HS-27A (cell line): Measurements from ENCODE around the gene LNPEP.

Experiments used
- DNase-seq: peaks from one replicate; pipeline ENCODE4 v3.0.0-alpha.2; 2012; ENCODE audit warnings: low read depth, missing footprints

LNPEP gene

DNA sequence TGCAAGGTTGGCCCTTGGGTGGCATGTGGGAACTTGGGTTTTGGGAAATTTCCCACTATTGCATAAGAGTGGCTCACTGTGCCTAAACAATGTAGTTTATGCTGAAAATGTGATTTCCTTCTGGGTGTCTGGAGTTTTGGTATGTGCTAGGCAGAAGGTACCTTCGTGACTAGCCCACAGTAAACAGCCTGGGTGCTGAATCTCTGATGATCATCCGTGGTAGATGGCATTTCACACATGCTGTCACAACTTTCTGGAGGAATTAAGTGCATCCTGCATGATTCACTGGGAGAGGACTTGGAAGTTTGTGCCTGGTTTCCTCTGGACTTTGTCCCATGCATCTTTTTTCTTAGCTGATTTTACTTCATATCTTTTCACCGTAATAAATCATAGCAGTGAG lies 64.5 kb downstream of the LNPEP start:
- DNase-seq = no peak

DNA sequence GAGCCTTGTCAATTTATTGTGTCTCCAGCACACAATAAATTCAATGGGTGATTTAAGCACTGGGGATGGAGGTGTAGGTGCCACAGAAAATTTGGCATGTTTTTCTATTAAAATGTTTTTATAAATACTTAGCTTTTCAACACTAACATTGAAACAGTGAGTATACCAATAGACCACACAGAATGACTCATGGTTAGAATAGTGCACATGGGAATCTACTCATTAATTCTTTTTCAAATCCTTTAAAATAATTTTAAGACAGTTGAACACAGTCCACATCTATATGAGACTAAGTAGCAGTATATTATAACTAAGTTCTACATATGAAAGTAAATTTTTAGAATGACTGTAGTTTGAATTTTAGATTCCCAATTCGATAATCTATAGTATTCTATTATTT lies 67.1 kb downstream of the LNPEP start:
- no peak for DNase-seq

DNA sequence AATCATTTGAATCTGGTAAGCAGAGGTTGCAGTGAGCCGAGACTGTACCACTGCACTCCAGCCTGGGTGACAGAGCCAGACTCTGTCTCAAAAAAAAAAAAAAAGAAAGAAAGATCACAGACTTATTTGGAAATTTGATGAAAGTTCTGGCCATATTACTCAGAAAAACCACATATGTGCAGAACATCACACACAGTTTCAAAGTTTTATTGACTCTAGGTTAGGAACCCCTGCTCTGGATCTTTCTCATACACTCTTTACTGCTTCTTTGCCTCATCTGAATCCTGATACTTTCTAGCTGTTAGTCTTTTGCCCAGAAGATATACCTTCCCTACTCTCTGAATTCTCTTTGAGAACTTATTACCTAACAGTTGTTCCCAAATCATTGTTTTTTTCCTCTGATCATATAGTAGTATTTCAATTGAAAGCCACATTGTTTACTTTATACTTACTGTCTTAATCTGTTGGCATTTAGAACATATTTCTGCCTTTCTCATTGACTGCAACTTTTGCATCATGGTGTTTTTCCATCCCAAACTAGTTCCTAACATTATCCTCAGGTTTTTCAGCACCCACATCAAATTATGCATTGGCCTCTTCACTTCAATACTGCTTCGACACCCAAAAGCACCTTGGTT lies 68.7 kb downstream of the LNPEP start:
- no peak for DNase-seq

DNA sequence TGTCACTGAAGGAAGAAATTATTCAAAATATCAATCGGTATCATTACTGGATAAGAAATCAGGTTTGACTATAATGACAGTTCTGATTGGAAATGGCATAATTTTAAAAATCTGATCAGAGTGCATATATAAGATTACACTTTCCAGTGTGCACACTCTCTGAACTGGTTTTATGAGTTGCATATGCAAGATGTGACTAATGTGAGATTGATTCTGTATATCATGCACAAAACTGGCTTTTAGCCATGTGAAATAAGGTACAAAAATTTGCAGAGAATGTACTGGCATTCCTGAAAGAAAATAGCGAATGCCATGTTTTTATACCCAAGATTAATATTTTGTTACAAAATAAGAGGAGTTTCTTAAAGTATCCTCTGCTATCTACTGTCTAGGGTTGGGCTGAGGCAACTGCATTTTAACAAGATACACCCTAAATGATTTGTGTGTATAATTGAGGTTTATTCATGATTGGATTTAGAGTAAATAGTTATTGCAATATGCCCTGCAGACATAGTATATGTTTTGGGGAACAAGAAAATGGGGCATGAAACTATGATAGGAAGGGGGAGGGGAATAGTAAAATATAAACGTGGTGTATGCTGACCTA lies 70.7 kb downstream of the LNPEP start:
- no peak for DNase-seq

DNA sequence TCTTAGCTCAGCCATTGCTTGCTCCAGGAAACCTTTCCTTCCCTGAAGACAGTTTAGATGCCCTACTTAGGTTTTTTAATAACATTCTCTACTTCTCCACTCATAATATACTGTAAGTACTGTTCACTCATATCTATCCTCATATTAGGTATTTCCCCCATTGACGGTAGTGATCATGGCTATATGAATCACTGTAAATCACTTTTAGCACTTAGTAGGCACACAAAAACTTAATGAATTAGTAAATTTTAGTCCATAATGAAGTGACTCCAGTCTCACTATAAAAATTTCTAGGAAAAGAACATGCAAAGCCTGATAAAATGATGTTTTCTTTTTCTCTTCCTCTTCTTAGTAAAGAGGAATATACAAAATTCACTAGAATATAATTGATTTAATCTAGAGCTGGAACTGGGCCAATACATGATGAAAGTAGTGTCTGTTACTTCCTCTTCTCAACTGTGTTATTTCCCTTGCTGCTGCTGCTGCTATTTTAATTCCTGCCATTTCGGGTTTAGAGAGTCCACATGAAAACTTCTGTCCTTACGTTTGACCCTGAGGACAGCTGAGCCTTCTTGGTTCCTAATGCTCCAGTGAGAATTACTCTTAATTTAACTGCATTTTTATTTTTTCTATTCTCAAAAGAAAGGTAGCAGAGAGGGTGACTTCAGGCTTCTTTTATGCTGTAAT lies 73.5 kb downstream of the LNPEP start:
- no peak for DNase-seq

DNA sequence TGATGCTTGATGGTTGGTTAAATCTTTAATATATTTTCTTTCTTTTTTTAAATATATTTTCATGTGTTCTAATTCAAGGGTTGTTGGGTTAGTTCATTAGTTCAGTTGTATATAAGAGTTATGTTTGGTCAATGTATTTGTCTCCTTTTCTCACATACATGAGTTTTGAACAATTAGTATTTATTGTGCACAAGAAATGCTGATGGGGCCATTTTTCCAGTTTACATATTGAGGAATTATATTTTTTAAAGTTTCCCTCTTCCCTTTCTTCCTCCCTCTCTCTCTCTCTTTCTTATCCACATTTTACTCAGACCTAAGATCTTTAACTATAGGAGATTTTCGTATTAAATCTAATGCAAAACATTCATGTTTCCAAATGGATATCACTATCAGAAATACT lies 74.0 kb downstream of the LNPEP start:
- no peak for DNase-seq

DNA sequence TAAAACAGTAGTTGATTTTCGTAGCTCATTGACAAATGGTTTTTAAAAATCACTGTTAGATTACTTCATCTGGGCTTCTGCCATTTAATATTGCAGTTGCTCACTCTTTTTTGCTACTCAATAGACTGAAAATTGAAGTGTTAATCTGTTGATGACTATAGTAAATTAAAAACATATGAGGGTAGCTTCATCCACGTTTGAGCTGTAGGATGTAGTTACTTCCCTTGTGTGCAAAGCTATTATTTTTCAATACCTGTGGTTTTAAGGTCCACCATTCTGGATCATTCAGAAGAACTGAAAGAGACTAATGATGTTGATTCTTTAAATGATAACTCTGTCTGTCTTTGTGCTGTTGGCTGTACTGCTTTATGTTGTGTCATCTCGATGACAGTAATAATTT lies 74.7 kb downstream of the LNPEP start:
- no peak for DNase-seq

DNA sequence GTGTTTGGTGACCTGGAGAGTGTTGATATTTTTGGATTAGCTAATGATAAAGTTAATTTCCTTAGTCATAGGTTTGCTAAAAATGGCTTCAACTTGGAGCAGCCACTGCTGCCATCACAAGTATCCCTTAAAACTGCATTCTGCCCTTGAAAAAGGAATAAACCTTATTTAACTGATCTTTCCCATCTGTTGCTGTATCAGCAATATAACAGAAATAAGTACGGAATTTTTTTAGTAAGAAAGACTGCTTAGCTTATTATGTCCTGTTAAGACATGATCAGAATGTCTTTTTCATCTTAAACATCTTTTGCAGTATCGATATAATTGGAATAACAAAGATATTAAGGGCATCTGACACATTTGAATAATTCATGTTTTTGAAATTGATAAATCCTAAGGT lies 75.7 kb downstream of the LNPEP start:
- DNase-seq = no peak

DNA sequence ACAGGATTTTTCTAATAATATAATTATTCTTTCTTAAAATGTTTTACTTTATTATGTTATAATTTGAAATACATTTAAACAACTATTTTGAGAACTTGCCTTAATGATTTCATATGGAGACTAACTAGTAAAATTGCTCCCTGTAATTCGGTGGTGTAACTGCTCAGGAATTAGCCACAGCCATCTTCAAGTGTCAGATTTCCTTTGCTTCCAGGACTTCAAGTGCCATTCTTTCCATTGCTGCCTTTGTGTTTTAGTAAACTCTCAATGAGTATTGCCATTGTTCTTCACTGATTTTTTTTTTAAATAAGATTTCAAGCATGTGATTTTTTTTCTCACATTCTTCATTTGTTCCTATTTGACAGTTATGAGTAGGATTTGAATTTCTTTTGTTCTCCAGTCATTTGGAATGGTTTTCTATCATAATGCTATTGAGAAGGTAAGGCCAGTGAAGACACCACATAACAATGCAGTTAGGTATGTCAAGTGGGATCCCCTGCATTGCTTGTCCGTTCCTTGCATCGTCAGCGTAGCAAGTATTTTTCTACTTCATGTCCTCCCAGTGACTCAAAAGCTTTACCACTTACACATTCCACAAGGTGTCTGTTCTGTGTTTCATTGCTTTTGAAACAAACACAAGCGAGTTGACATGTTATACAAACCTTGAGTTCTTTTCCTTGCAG lies 83.7 kb downstream of the LNPEP start:
- DNase-seq = no peak

DNA sequence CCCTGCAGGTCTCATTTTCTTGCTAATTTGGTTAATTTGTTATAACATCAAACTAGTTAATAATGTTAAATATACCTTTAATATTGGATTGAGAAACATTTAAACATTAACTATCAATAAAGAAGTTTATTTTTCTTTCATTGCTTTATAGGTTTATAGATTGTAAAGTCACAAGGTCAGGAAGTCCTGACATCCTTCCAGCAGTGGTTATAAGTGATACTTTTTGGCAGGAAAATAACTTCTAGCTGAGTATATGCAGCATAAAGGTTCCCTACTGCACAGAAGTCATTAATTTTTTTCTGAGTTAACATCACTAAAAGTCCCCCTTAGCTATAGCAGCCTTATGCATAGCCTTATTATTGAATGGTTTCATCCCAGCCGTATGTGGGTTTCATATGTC lies 85.5 kb downstream of the LNPEP start:
- DNase-seq = no peak

DNA sequence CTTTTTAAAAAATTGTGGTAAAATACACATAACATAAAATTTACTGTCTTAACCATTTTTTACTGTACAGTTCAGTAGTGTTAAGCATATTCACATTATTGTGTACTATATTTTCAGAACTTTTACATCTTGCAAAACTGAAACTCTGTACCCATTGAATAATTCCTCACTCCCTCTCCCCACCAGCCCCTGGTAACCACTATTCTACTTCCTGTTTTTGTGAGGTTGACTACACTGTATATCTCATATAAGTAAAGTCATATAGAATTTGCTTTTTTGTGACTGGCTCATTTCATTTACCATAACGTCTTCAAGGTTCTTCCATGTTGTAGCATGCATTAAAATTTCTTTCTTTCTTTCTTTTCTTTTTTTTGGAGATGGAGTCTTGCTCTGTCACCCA lies 87.0 kb downstream of the LNPEP start:
- no peak for DNase-seq

DNA sequence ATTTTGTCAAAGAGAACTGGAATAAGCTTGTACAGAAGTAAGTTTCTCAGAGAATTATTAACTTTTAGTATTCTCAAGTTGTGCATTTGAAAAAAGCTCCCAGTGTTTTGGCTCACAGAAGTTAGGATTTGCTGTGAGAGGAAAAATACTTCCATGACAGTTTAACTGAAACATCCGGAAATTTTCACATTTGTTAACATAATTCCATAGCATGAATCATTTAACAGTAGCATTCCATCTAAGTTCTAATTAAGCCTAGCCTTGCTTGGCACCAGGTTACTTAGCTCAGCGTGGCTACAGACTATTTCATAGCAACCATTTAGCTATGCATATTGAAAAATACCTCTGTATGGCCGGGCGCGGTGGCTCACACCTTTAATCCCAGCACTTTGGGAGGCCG lies 90.8 kb downstream of the LNPEP start:
- no peak for DNase-seq

DNA sequence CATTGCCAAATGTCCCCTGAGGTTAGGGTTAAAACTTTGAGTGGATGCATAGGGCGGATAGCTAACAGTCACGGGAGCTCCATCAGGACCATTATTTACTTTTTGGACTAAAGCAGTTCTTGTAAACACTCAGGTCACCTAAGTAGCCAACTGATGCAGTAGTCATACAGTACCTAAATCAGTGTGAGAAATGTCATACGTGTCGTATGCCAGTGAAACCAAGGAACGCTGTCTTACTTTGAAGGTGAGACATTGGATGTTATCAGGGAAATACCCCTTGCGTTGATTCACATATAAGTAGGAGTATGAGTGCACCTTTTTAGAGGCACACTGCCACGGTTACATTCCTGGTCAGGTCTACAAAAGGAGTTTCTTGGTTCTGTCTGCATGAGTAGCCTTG lies 101.9 kb downstream of the LNPEP start:
- DNase-seq = no peak

DNA sequence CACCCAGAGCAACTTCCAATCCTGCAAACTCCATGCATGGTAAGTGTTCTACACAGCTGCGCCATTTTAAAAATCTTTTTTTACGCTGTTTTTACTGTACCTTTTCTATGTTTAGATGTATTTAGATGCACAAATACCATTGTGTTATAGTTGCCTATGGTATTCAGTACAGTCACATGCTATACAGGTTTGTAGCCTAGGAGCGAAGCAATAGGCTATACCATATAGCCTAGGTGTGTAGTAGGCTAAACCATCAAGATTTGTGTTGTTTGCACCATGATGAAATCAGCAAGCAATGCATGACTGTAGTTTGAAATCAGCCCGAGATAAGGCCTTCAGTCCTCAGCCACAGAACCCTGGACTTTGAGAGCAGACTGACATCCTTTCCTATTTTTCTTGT lies 105.4 kb downstream of the LNPEP start:
- DNase-seq = no peak

DNA sequence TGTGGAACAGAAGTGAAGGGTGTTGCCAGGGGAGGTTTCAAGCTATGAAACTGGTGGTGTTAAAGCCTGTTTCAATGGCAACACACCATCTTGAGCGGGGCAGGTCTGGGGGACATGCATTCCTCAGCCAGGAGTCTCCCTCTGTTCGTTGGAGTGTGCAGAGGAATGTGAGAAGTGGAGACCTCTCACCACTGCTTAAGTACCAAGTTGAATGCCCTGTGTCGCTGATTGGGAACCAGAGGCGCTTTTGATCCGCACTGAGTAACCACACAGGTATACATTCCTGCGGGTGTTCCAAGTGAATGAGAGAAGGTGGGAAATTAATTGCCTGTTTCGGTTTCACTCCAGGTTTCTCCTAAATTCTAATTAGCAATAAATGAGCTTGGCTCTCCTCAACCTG lies 107.1 kb downstream of the LNPEP start:
- no peak for DNase-seq

DNA sequence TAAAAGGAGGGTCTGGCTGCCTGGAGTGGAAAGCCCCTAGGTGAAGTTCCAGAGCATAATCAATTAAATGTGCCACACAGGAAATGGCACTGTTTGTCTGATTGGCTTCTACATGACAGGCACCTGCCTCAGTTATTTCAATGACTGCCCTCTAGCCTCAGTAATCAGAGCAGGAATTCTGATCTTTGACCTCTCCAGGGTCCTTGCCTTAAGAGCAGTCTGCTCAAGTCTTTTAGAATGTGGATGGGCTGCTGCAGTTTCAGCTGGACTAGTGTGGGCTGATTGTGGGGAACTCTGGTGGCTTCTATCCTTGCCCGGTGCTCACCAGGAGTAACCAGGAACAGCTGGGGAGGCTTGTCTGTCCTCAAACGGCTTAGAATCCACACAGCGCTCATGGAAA lies 107.6 kb downstream of the LNPEP start:
- no peak for DNase-seq

DNA sequence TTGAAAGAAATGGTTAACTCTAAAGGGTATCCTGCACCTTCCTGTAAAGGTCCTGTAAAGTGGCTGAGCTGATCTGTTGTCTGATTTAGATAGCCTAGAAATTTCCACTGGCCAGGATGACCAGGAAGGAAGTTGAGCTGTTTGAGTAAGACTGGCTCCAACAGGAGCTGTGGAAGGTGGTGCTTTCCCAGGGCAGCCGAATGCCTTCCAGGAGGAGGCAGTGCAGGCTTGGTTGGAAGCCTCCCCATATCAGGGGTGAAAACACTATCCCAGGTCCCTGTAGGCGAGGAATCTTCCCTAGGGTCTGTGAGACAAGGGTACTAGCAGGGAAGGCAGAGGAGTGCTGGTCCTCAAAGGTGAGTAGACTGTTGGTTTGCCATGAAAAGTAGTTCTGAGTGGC lies 108.2 kb downstream of the LNPEP start:
- no peak for DNase-seq

DNA sequence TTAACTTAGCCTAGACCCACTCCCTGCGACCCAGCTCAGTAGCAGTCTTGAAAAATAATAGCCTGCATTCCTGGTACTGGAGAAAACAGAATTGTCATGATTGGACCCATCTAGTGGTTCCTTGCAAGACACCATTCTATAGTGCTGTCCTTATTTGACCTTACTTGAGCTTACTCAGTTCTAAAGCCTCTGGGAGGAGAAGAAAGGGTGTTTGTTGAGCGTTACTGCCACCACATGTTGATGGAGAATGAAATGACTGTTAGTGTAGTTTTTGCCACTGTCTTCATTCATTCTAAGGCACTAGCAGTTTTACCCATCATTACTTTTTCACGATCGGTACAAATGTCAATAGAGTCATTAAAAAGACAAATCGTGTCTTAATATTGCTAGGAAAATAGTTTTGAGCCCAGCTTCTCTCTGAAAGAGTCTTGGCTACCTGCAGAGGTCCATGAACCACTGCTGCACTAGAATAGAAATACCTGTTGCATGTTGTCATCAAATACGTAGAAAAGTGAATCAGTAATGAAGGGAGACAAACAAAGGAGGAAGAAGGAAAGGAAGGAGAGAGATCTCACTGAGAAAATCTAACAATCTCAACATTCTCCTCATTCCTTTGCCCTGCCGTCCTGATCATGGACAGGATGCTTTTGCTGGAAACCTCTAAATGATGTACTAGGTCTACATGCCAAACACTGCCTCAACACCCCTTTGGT lies 110.5 kb downstream of the LNPEP start:
- no peak for DNase-seq

DNA sequence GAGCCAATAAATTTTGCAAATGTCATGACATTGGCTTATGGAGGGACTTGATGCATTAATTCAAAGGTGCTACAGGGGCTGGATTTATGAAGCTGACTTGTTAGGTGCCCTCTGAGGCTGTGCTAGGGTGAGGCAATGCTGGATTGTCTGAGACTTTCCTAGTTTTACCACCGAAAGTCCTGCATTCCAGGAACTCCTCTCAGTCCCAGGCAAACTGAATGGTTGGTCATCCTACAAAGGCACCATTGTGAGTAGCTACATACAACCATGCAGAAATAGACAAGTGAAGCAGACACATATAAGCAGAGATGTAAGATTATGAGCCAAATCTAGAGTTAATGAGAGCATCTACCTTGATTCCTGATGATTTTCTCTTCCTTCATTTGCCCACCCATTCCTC lies 111.2 kb downstream of the LNPEP start:
- DNase-seq = no peak

DNA sequence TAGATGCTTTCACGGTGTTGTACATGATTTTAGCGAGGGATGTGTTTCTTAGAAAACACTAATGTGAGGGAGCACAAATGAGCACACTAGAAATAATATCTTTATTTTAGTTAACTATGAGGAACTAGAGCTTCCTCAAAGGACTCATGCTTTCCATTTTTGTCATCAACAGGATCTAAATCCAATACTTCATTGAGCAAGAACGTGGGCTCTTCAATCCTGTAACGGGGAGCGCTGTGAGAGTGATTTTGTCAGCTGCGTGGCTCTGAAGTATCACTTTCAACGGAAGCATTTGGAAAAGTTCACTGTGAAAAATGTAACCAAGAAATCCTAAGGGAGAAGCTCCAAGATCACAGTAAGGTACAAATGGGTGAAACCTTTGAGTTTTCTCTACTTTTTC lies 113.3 kb downstream of the LNPEP start:
- DNase-seq = no peak

DNA sequence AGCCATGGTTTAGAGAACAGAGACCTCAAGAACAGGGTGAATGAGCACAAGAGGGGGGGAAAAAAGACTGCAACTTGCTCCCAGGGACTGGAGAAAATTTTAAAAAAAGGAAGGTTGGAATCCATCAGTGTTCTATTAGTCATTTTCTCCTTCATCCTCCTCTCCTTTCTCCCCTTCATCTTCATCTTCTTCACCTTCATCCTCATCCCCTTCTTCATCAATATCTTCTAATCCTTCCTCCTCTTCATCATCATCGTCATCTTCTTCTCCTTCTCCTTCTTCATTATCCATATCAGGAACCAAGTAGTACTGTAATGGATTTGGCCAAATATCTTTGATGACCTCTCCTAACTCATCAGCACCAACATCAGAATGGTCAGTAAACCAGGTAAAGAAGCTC lies 120.4 kb downstream of the LNPEP start:
- DNase-seq = no peak

DNA sequence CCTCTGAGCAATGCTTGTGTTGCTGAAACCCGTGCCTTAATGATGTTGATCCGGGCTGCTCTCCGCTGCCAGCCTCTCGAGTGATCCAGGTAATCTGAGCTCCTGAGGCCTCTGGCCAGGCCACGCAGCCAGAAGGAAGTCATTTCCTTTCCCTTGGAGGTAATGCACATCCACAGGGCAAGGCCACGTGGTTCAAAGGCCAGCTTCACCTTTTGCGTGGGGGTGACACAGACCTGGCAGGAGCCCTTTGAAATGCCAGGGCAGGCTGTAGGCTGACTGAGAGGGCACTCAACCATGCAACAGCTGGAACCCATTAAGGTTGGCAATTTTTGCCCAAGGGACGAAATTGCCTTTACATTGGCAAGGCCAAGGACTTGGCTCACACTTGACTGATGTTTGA lies 126.2 kb downstream of the LNPEP start:
- no peak for DNase-seq

DNA sequence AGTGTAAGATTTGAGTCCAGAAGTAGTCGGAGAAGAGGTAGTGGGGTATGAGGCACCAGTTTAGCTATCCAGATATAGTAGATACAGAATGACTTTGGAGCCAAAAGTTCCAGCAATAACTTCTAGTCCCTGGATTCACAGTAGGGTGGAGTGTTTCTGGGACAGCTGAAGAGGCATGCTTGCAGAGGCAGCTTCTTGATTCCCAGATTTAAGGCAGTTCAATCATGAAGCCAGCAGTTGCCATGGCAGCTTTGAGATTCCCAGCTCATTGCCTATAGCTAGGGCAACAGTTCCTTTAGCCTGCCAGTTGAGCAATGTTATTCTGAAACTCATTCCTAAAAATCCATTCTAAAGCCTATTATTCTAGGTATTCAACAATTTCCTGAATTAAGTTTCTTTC lies 127.4 kb downstream of the LNPEP start:
- DNase-seq = no peak
